MM.1S (cell line): Measurements from ENCODE around the gene PFN3.
A peak's percentile ranks its signal among the peaks of the same experiment; 100 is the strongest.

Experiments used
- DNase-seq: peaks from one replicate; pipeline ENCODE4 v3.0.0-alpha.2; 2015
- H2AFZ ChIP-seq: fragments of 300-600 bp; sonication (generic); 2 replicates; pipeline ENCODE4 v1.6.0; 2016; ENCODE audit warnings: antibody characterized with exemption, low read length
- H3F3A ChIP-seq: fragments of 300-600 bp; sonication (generic); 2 replicates; pipeline ENCODE4 v1.6.1; 2016; ENCODE audit warnings: mild to moderate bottlenecking, antibody characterized with exemption, low read length, moderate library complexity, mixed read lengths; ENCODE audit not compliant: insufficient read depth
- H3K27ac ChIP-seq: fragments of 300-600 bp; sonication (generic); 2 replicates; pipeline ENCODE4 v1.5.1; 2016; ENCODE audit warnings: mild to moderate bottlenecking, low read length
- H3K27me3 ChIP-seq: fragments of 300-600 bp; sonication (generic); replicated peaks from 2 replicates; pipeline ENCODE4 v1.6.0; 2016; ENCODE audit warnings: low read length; ENCODE audit not compliant: insufficient read depth
- H3K36me3 ChIP-seq: fragments of 300-600 bp; sonication (generic); replicated peaks from 2 replicates; pipeline ENCODE4 v1.6.1; 2016; ENCODE audit warnings: mild to moderate bottlenecking, low read length, mixed read lengths; ENCODE audit not compliant: insufficient read depth
- H3K4me1 ChIP-seq: fragments of 300-600 bp; sonication (generic); 2 replicates; pipeline ENCODE4 v1.6.1; 2016; ENCODE audit warnings: low read length, mixed read lengths
- H3K4me2 ChIP-seq: fragments of 300-600 bp; sonication (generic); 2 replicates; pipeline ENCODE4 v1.6.0; 2016; ENCODE audit warnings: low read depth, low read length
- H3K4me3 ChIP-seq: fragments of 300-600 bp; sonication (generic); 2 replicates; pipeline ENCODE4 v1.5.1; 2016; ENCODE audit warnings: low read length, mixed read lengths
- H3K79me2 ChIP-seq: fragments of 300-600 bp; sonication (generic); 2 replicates; pipeline ENCODE4 v1.6.1; 2016; ENCODE audit warnings: mixed run types, low read length, mixed read lengths
- H3K9ac ChIP-seq: fragments of 300-600 bp; sonication (generic); 2 replicates; pipeline ENCODE4 v1.6.1; 2016; ENCODE audit warnings: low read length, mixed read lengths
- H3K9me2 ChIP-seq: fragments of 300-600 bp; sonication (generic); replicated peaks from 2 replicates; pipeline ENCODE4 v1.6.1; 2016; ENCODE audit warnings: mild to moderate bottlenecking, low read length, mixed read lengths; ENCODE audit not compliant: insufficient read depth
- H3K9me3 ChIP-seq: fragments of 300-600 bp; sonication (generic); replicated peaks from 2 replicates; pipeline ENCODE4 v1.6.1; 2016; ENCODE audit warnings: mild to moderate bottlenecking, low read length, mixed read lengths; ENCODE audit not compliant: insufficient read depth
- H4K20me1 ChIP-seq: fragments of 300-600 bp; sonication (generic); 2 replicates; pipeline ENCODE4 v1.6.1; 2016; ENCODE audit warnings: mild to moderate bottlenecking, low read length, moderate library complexity, mixed read lengths; ENCODE audit not compliant: insufficient read depth
- EZH2 ChIP-seq: fragments of 300-600 bp; sonication (generic); optimal IDR thresholded peaks from 2 replicates; pipeline ENCODE3; 2017; ENCODE audit warnings: low read depth, mild to moderate bottlenecking, antibody characterized with exemption, low read length, mixed read lengths
- EZH2phosphoT487 ChIP-seq: fragments of 300-600 bp; sonication (generic); IDR thresholded peaks from 2 replicates; pipeline ENCODE4 v1.6.1; 2018; ENCODE audit warnings: antibody characterized with exemption, low read length
- TF ChIP-seq, protein P1 (sequence below): fragments of 300-600 bp; sonication (generic); IDR thresholded peaks from 2 replicates; pipeline ENCODE4 v1.5.1; 2016; ENCODE audit warnings: antibody characterized with exemption, low read length, mixed read lengths

Gene PFN3

DNA sequence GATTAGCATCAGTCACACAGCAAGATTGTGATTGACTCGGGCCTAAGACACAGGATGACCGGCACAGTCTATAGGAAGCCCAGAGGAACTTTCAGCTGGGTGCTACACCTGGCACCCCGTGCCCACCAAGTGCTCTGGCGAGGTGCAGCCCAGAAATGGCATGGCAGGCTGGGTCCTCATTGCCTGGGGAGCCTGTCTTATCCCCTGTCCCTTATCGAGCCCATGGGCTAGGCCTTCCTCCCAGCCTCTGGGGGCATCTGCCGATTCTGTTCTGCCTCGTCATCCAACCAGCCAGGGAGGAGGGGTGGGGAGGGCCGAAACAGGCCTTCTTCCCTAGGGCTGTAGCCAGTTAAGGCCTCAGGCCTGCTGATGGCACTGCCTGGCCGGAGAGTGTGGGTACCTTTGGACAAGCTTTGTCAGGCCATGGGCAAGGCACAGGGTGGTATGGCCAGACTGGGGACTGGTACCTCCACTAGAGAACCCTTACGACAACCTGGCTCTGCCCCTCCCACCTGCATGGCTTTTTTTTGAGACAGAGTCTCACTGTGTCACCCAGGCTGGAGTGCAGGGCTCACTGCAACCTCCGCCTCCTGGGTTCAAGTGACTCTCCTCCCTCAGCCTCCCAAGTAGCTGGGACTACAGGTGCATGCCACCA is 27.6 kb upstream of the PFN3 start:
- peaks cover 60% of the 10 kb centered on the region for H3K79me2 ChIP-seq
- H2AFZ ChIP-seq: no peak overlapping the region
- H3K4me3 ChIP-seq: peak overlapping the region; percentile 98
- no peaks in the 10 kb centered on the region for H3K9me3 ChIP-seq
- H4K20me1 ChIP-seq: no peaks in the 10 kb centered on the region
- H3K9ac ChIP-seq: peak overlapping the region; percentile 99
- H3K36me3 ChIP-seq: peaks cover 13% of the 10 kb centered on the region
- H3K4me1 ChIP-seq: peaks cover 56% of the 10 kb centered on the region
- peak; percentile 34 for DNase-seq
- H3K9me2 ChIP-seq: no peaks in the 10 kb centered on the region
- peak overlapping the region; percentile 100 for H3K4me2 ChIP-seq
- no peak for TF ChIP-seq EZH2phosphoT487
- H3F3A ChIP-seq: peaks cover 55% of the 10 kb centered on the region
- H3K27me3 ChIP-seq: no peaks in the 10 kb centered on the region
- peak overlapping the region; percentile 98 for H3K27ac ChIP-seq

DNA sequence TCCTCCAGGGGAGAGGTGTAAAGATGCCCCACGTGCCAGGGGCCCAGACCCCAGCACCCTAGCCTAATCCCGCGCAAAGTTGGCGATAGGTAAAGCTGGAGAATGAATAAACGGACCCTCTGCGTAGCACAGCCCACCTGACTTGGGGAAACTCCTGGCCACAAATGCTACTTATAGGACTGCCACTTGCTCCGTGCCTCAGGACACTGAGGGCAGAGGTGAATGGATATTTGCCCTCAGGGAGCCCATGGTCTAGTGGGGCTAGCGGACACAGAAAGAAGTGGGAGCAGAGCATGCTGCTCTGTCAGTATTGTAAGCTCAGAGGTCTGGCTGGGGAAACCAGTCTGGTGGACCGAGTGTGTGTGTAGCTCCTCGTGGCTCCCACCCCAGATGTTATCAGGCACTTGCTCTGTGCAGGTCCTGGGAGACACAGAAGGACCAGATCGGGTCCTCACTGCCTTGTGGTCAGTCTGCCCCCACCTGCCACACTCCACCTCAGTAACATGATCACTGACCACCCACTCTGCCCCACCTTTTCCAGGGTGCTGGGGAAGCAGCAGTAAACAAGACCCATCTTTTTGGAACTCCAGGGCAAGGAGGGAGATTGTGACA is 26.9 kb upstream of the PFN3 start:
- H3K79me2 ChIP-seq: peaks cover 53% of the 10 kb centered on the region
- peak overlapping the region; percentile 98 for H3K4me3 ChIP-seq
- no peaks in the 10 kb centered on the region for H3K9me2 ChIP-seq
- H3F3A ChIP-seq: peaks cover 55% of the 10 kb centered on the region
- H4K20me1 ChIP-seq: no peaks in the 10 kb centered on the region
- H2AFZ ChIP-seq: no peak overlapping the region
- H3K27ac ChIP-seq: peak overlapping the region; percentile 98
- DNase-seq: peak; percentile 30
- H3K4me1 ChIP-seq: peaks cover 52% of the 10 kb centered on the region
- peaks cover 10% of the 10 kb centered on the region for H3K36me3 ChIP-seq
- TF ChIP-seq, protein P1, sequence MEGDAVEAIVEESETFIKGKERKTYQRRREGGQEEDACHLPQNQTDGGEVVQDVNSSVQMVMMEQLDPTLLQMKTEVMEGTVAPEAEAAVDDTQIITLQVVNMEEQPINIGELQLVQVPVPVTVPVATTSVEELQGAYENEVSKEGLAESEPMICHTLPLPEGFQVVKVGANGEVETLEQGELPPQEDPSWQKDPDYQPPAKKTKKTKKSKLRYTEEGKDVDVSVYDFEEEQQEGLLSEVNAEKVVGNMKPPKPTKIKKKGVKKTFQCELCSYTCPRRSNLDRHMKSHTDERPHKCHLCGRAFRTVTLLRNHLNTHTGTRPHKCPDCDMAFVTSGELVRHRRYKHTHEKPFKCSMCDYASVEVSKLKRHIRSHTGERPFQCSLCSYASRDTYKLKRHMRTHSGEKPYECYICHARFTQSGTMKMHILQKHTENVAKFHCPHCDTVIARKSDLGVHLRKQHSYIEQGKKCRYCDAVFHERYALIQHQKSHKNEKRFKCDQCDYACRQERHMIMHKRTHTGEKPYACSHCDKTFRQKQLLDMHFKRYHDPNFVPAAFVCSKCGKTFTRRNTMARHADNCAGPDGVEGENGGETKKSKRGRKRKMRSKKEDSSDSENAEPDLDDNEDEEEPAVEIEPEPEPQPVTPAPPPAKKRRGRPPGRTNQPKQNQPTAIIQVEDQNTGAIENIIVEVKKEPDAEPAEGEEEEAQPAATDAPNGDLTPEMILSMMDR: no peak
- TF ChIP-seq EZH2 (no peak), EZH2phosphoT487 (no peak)
- H3K27me3 ChIP-seq: no peaks in the 10 kb centered on the region
- H3K4me2 ChIP-seq: peak overlapping the region; percentile 100
- no peaks in the 10 kb centered on the region for H3K9me3 ChIP-seq
- H3K9ac ChIP-seq: peak overlapping the region; percentile 99

DNA sequence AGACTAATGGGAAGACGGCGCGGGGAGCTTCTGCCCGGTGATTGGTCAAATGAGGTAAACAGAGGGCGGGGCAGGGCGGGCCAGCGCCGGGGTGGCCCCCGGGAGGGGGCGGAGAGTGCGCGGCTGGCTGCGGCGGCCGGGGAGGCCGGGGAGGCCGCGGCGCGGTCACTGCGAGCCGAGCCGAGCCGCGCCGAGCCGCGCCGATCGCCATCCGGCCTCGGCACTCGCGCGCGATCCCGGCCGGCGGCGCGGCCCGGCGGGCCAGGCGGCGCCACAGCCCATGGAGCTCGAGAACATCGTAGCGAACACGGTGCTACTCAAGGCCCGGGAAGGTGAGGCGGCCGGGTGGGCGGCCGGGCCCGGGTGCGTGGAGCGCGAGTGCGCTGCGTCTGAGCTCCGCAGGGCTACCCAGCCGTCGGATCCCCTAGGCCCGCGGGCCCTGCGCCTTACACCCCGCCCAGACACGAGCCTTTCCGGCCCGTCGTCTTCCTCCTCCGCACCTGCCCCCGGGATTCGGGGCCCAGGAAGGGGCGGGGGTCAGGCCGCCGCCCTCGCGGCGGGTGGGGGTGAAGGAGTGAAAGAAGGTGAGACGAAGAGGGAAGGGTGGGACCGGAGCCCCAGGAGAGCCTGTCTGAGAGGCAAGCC is 26.2 kb upstream of the PFN3 start, which contains the start of gene GRK6:
Gene GRK6 (plus strand): TSS at position 111 of the 645 bp plus-strand sequence. CDS start 170 bp downstream, at position 281.
- H3K4me1 ChIP-seq: peaks cover 46% of the 10 kb centered on the region
- peak; percentile 66 for DNase-seq
- TF ChIP-seq, protein P1: no peak
- TF ChIP-seq EZH2 (no peak), EZH2phosphoT487 (no peak)
- H3K27ac ChIP-seq: peak within 1 kb of the TSS; percentile 98
- 0 out of 2 replicates have a peak, but pooled peaks cover 4% of the 10 kb centered on the region for H3K36me3 ChIP-seq
- peaks cover 47% of the 10 kb centered on the region for H3K79me2 ChIP-seq
- H3K9ac ChIP-seq: peak within 1 kb of the TSS; percentile 99
- H3K9me2 ChIP-seq: no peaks in the 10 kb centered on the region
- H3K4me2 ChIP-seq: peak within 1 kb of the TSS; percentile 100
- H3K27me3 ChIP-seq: no peaks in the 10 kb centered on the region
- peak within 1 kb of the TSS; percentile 98 for H3K4me3 ChIP-seq
- no peaks in the 10 kb centered on the region for H3K9me3 ChIP-seq
- H4K20me1 ChIP-seq: no peaks in the 10 kb centered on the region
- peak within 1 kb of the TSS; percentile 69 for H2AFZ ChIP-seq
- peaks cover 51% of the 10 kb centered on the region for H3F3A ChIP-seq
